GM12878 (cell line): ENCODE measurements around the gene LEMD1. TPM values are rescaled to one million over a fixed set of nuclear protein-coding genes. Genes with fewer than 3 reads are reported as not detected.
A peak's percentile ranks its signal among the peaks of the same experiment; 100 is the strongest.

Experiments used
- ATAC-seq: fragments of 200-7000 bp; cut with Tn5 transposase; 3 replicates; pipeline ENCODE4 v1.9.1; 2020; ENCODE audit warnings: mild to moderate bottlenecking, moderate library complexity
- BruUV-seq: library from RNA; stranded (reverse); fragments of 400-500 nt; replicated peaks from 2 replicates; lab custom pipeline; 2021; lab: Mats Ljungman, UMichigan
- CTCF ChIA-PET: fragments of 300-600 bp; sonication (Branson Sonifier 250); formaldehyde crosslinking; extraction: SDS; loops from one replicate; lab custom pipeline; 2021; ENCODE audit warnings: inconsistent platforms; lab: Yijun Ruan, JAX
- POLR2A ChIA-PET: fragments of 350-600 bp; formaldehyde crosslinking; extraction: SDS; loops from one replicate; lab custom pipeline; 2021; ENCODE audit warnings: inconsistent platforms; lab: Charles Lee
- RAD21 ChIA-PET: fragments of 300-600 bp; sonication (Branson Sonifier 250); formaldehyde crosslinking; loops from one replicate; lab custom pipeline; 2023; ENCODE audit warnings: antibody characterized with exemption; ENCODE audit not compliant: unreplicated experiment; lab: Charles Lee
- SMC1A ChIA-PET: fragments of 300-600 bp; sonication (Branson Sonifier 250); formaldehyde crosslinking; loops from one replicate; lab custom pipeline; 2023; ENCODE audit not compliant: unreplicated experiment, uncharacterized antibody; lab: Charles Lee
- DNase-seq: peaks from one replicate; pipeline ENCODE4 v3.0.0-alpha.2; 2011; ENCODE audit warnings: low read depth, low spot score
- FAIRE-seq: peaks from 3 replicates; lab custom pipeline; 2011; peaks lifted over from hg19 to GRCh38; lab: Jason Lieb, UNC
- H2AFZ ChIP-seq: 2 replicates; pipeline ENCODE4 v1.6.0; 2011; ENCODE audit warnings: low read depth, low read length, control low read depth; ENCODE audit not compliant: control insufficient read depth
- H3K27ac ChIP-seq: 2 replicates; pipeline ENCODE4 v1.5.1; 2011; ENCODE audit warnings: control low read depth; ENCODE audit not compliant: control insufficient read depth, insufficient read depth
- H3K27me3 ChIP-seq, 2 experiments: replicated peaks in 1 of 2; 2 replicates each; pipeline versions ENCODE4 v1.6.0 to v1.6.1; 2011; ENCODE audit warnings: low read length in 1 of 2; ENCODE audit not compliant: control insufficient read depth in 2 of 2, insufficient read depth in 2 of 2
- H3K36me3 ChIP-seq, 2 experiments: 2 replicates each; pipeline ENCODE4 v1.5.1; 2011; ENCODE audit warnings: low read length in 1 of 2; ENCODE audit not compliant: control insufficient read depth in 2 of 2, insufficient read depth in 2 of 2
- H3K4me1 ChIP-seq: 2 replicates; pipeline ENCODE4 v1.6.1; 2011; ENCODE audit warnings: mild to moderate bottlenecking, low read length, moderate library complexity, mixed read lengths; ENCODE audit not compliant: control insufficient read depth, insufficient read depth
- H3K4me2 ChIP-seq: 2 replicates; pipeline ENCODE4 v1.6.0; 2011; ENCODE audit warnings: control low read depth; ENCODE audit not compliant: control insufficient read depth, insufficient read depth
- H3K4me3 ChIP-seq: fragments of 200-600 bp; sonication (generic); 2 replicates; pipeline ENCODE4 v1.5.1; 2016
- H3K79me2 ChIP-seq: 2 replicates; pipeline ENCODE4 v1.6.0; 2011; ENCODE audit warnings: low read length; ENCODE audit not compliant: control insufficient read depth, insufficient read depth
- H3K9ac ChIP-seq: 2 replicates; pipeline ENCODE4 v1.8.0; 2011; ENCODE audit warnings: low read length, control low read depth, mixed read lengths; ENCODE audit not compliant: control insufficient read depth, insufficient read depth
- H3K9me3 ChIP-seq: replicated peaks from 3 replicates; pipeline ENCODE4 v1.5.1; 2011; ENCODE audit warnings: mild to moderate bottlenecking, low read length; ENCODE audit not compliant: control insufficient read depth, insufficient read depth
- H4K20me1 ChIP-seq: 2 replicates; pipeline ENCODE4 v1.6.0; 2011; ENCODE audit not compliant: control insufficient read depth, insufficient read depth
- HCFC1 ChIP-seq: fragments of 150-350 bp; IDR thresholded peaks from 2 replicates; pipeline ENCODE4 v1.6.1; 2014; ENCODE audit warnings: low read length
- MEF2A ChIP-seq: IDR thresholded peaks from 2 replicates; pipeline ENCODE4 v1.6.1; 2011; ENCODE audit warnings: low read depth, mild to moderate bottlenecking, low read length, moderate library complexity; ENCODE audit not compliant: insufficient read depth
- NR2C1 ChIP-seq: fragments of 450-650 bp; IDR thresholded peaks from 2 replicates; pipeline ENCODE4 v1.6.1; 2017; ENCODE audit warnings: antibody characterized with exemption, mild to moderate bottlenecking, moderate library complexity
- PAX5 ChIP-seq: IDR thresholded peaks from 2 replicates; pipeline ENCODE4 v1.6.1; 2011; ENCODE audit warnings: low read depth, low read length, borderline replicate concordance
- PBX3 ChIP-seq: IDR thresholded peaks from 2 replicates; pipeline ENCODE4 v1.6.1; 2011; ENCODE audit warnings: mild to moderate bottlenecking, low read depth, low read length, moderate library complexity; ENCODE audit not compliant: insufficient replicate concordance
- PKNOX1 ChIP-seq: fragments of 450-650 bp; IDR thresholded peaks from 2 replicates; pipeline ENCODE4 v1.6.1; 2016; ENCODE audit warnings: mild to moderate bottlenecking
- RCOR1 ChIP-seq: conservative IDR thresholded peaks from 2 replicates; pipeline ENCODE4 v1.6.1; 2012; ENCODE audit warnings: low read depth, low read length, improper control_type of control experiment
- RELB ChIP-seq: fragments of 450-650 bp; IDR thresholded peaks from 2 replicates; pipeline ENCODE4 v1.6.1; 2017; ENCODE audit warnings: low read depth, mild to moderate bottlenecking, moderate library complexity
- SIN3A ChIP-seq: IDR thresholded peaks from 2 replicates; pipeline ENCODE4 v1.6.1; 2012; ENCODE audit warnings: low read depth, low read length, improper control_type of control experiment
- SREBF2 ChIP-seq: IDR thresholded peaks from 2 replicates; pipeline ENCODE4 v1.6.1; 2012; ENCODE audit warnings: mild to moderate bottlenecking, low read length
- SUZ12 ChIP-seq: fragments of 200-600 bp; sonication (generic); IDR thresholded peaks from one replicate; pipeline ENCODE4 v1.6.1; 2018; ENCODE audit warnings: antibody characterized with exemption, mild to moderate bottlenecking; ENCODE audit not compliant: unreplicated experiment
- USF1 ChIP-seq: IDR thresholded peaks from 2 replicates; pipeline ENCODE4 v1.6.1; 2011; ENCODE audit warnings: borderline replicate concordance, low read depth, mild to moderate bottlenecking, moderate library complexity, mixed read lengths, low read length; ENCODE audit not compliant: insufficient read depth; ENCODE audit errors: extremely low read length
- ZBTB33 ChIP-seq: fragments of 450-650 bp; IDR thresholded peaks from 2 replicates; pipeline ENCODE4 v1.6.1; 2017; ENCODE audit warnings: mild to moderate bottlenecking
- WGBS: methylation state at CpG from one replicate; pipeline ENCODE4 v1.1.6; 2016; ENCODE audit warnings: low lambda C conversion rate; ENCODE audit not compliant: insufficient replicate concordance, insufficient coverage; ENCODE audit errors: missing lambda C conversion rate; 5-methylcytosine and 5-hydroxymethylcytosine counted together
- in situ Hi-C: fragments of 300-500 bp; cut with MboI; formaldehyde crosslinking; loops from 9 replicates; pipeline ENCODE4 v1.14.3; 2018; ENCODE audit warnings: mixed read lengths
- intact Hi-C: fragments of 100-400 bp; cut with micrococcal nuclease; formaldehyde crosslinking; loops from one replicate; pipeline ENCODE4 v1.14.2; 2022; ENCODE audit not compliant: unreplicated experiment
- polyA plus RNA-seq, 11 experiments: library from polyadenylated mRNA; depleted of rRNA in 4 of 11; unstranded in 6 of 11; stranded (reverse) in 5 of 11; fragments of >200 nt; fragmentation: Nextera tagmentation in 4 of 11; fragmentation: Illumina TruSeq in 1 of 11; extraction: Ambion mirVana in 4 of 11; extraction: Trizol in 1 of 11; gene quantifications; 1 replicate in 1 of 11; 2 replicates in 10 of 11; pipeline versions ENCODE4 v1.2.1 to v1.2.3, GENCODE V29; 2011 to 2016; ENCODE audit warnings: inconsistent platforms in 2 of 11, missing spikeins in 2 of 11, low read depth in 1 of 11
- total RNA-seq, 4 experiments: library from RNA; depleted of rRNA in 3 of 4; stranded (reverse); fragments of >200 nt in 3 of 4; fragmentation: Illumina TruSeq in 1 of 4; extraction: Trizol in 1 of 4; gene quantifications; 2 replicates each; pipeline versions ENCODE4 v1.2.1 to v1.2.3, GENCODE V29; 2013 to 2021

The LEMD1 gene
- total and polyA plus RNA-seq, 10 of the 15 experiments (the other 5 are each of a cell fraction or from before 2014, with no cell fraction given): 0.19 to 1.2 (median 0.26) TPM; not detected in 7

GRCh38 chr1:205447457-205448341 is 25.8 kb upstream of the LEMD1 start:
- no peak overlapping the region for H3K27ac ChIP-seq
- ChIA-PET SMC1A (interaction anchor here (0.6 to 2.3 kb wide), 3 partner anchors 17 to 32 kb away, joined by 3 to 9 read pairs (median 3); no protein-coding TSS in a partner anchor), RAD21 (interaction anchor here (1.4 to 5.0 kb wide), 4 partner anchors 17 to 77 kb away, joined by 3 to 36 read pairs (median 7); no protein-coding TSS in a partner anchor), POLR2A (no interaction called here), CTCF (interaction anchor here (0.7 to 3.9 kb wide), 13 partner anchors 14 to 306 kb away, joined by 3 to 18 read pairs (median 4); no protein-coding TSS in a partner anchor)
- no peaks in the 10 kb centered on the region for H3K36me3 ChIP-seq
- H3K4me2 ChIP-seq: no peak overlapping the region
- H3K27me3 ChIP-seq: peaks cover 0 to 2% of the 10 kb centered on the region in 2 experiments; a peak in 2 of 4 replicates
- no TSS peak for BruUV-seq
- H4K20me1 ChIP-seq: no peaks in the 10 kb centered on the region; the same call in 1 of the 2 replicates
- H3K79me2 ChIP-seq: no peaks in the 10 kb centered on the region
- H3K9ac ChIP-seq: no peak overlapping the region
- intact Hi-C loops (no loop called here), in situ Hi-C loops (no loop called here)
- H3K4me1 ChIP-seq: peaks cover 5% of the 10 kb centered on the region; the same call in 1 of the 2 replicates
- no peak for DNase-seq
- no peak for FAIRE-seq
- H2AFZ ChIP-seq: no peak overlapping the region
- 22% methylated on average over 19 of the region's 19 CpGs for WGBS
- no peaks in the 10 kb centered on the region for H3K9me3 ChIP-seq
- ATAC-seq: no peak
- H3K4me3 ChIP-seq: no peak overlapping the region
- TF ChIP-seq SIN3A: no peak
- TF ChIP-seq PKNOX1: peak; percentile 80
- no peak for TF ChIP-seq USF1
- no peak for TF ChIP-seq RELB
- TF ChIP-seq SUZ12: no peak
- TF ChIP-seq PBX3: peak; percentile 55
- TF ChIP-seq MEF2A: no peak
- no peak for TF ChIP-seq SREBF2
- TF ChIP-seq RCOR1: no peak
- TF ChIP-seq PAX5: no peak
- no peak for TF ChIP-seq HCFC1
- no peak for TF ChIP-seq NR2C1
- no peak for TF ChIP-seq ZBTB33
